Activated CD8-positive, alpha-beta memory T cell treated with anti-CD3 and anti-CD28 coated beads for 1 hour (primary cell): ENCODE results near the gene GRAMD2B.
"Not testable (repeated sequence)": the region's sequence is repeated elsewhere in the genome, so short reads cannot be mapped to it uniquely, and the experiment has no call there.

ENCODE experiments used
- DNase-seq, 2 donors: peaks; one replicate each; pipeline ENCODE4 v3.0.0-alpha.2; 2020; ENCODE audit warnings: low read depth in 1 of 2; ENCODE audit errors: extremely low read depth in 1 of 2

Gene GRAMD2B

GRCh38 chr5:126403876-126404275, 19.3 kb upstream of the GRAMD2B start:
- no peak for DNase-seq

- DNase-seq = no peak
These were observed 12.6 kb upstream of the GRAMD2B start for GRCh38 chr5:126410623-126411022.

GRCh38 chr5:126413856-126414255, 9.4 kb upstream of the GRAMD2B start:
- no peak for DNase-seq

DNA sequence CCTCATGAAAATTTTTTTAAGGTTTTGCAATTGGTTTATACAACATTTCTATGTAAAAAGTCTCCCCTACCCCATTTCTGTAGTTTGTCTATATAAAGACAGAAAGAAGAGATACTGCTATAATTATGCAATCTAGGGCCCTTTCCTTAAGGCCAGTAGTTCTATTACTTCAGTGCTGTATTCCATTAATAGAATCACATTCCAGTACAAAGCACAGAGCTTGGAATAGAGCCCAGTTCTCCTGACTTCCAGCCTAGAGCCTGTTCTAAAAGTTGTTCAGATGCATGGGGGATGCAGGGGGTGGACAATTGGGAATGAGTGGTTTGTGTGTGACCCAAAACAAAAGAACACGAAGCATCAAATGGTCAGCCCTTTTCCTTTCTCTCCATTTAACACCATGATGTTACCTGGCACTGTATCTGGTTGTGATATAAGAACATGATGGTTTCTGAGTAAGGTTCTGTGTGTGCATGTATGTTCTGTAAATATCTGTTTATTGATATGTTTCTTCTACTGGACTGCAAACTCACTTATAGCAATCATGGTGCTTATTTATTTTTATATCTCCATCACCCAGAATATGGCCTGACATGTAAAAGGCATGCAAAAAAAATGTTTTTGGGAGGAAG, 8.2 kb upstream of the GRAMD2B start:
- DNase-seq = no peak

DNA sequence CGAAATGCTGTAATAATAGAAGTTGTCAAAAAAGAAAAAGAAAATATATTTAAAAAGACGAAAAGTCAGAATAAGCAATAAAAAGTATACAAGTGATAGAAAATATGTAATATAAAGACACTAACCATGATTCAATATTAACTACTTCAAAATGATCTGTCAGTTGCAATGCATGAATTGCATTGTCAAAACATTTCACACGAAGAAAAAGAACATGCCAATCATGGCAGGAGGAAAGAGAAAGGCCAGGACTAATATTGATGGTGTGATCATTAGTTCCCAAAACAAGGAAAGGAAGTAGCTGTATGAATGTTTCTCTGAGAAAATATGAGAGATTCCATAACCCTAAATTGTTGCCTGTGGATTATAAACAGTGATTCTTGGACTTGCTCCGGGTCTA, 7.4 kb upstream of the GRAMD2B start:
- DNase-seq = no peak

DNA sequence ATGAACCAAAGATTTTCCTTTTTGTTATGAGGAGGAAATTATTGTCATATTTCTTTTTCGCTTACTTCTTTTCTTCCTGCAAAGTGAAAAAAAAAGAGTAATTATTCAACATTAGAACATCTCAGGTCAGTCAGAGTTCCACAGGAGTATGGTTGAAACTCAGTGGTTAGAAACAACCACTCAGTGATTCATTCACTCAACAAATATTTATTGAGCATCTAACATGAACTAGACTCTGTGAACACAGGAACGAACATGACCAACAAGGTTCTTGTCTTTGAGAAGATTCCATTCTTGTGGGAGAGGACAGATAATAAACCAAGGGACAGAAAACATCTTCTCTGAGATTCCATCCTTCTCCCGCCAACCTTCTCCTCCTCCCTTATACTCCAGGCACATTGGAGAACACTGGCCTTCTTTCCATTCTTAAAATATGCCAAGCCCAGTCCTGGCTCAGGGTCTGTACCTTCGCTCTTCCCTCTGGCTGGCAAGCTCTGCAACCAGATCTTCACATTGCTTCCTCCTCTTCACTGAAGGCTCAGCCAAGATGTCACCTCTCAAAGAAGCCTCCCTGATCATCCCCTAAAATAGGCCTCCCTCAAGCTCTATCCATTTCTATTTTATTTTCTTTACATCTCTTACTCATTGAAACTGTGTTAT, 6.8 kb upstream of the GRAMD2B start:
- DNase-seq = no peak

GRCh38 chr5:126417178-126417577, 6.0 kb upstream of the GRAMD2B start:
- no peak for DNase-seq

- no peak for DNase-seq
These were observed 4.1 kb upstream of the GRAMD2B start for GRCh38 chr5:126419102-126419501.

GRCh38 chr5:126428421-126428820, 5.2 kb downstream of the GRAMD2B start:
- no peak for DNase-seq

DNA sequence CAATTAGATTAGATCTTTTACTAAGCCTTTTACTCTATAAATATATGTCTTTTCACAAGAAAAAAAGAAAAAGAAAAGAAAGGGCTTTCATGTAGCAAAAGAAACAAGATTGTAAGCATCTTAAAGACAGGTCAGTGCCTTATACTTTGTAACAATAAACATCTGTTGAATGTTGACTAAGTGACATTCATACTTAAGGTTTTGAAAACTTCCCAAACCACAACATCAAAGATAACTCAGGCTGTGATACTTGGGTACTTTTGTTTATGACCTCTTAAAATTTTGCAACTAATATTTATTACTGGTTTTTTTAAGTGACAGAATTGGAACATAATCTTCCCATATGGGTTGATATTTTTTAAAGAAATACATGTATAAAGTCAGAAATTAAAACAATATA, 7.4 kb downstream of the GRAMD2B start:
- no peak for DNase-seq

GRCh38 chr5:126433701-126434100, 10.5 kb downstream of the GRAMD2B start:
- no peak for DNase-seq

DNA sequence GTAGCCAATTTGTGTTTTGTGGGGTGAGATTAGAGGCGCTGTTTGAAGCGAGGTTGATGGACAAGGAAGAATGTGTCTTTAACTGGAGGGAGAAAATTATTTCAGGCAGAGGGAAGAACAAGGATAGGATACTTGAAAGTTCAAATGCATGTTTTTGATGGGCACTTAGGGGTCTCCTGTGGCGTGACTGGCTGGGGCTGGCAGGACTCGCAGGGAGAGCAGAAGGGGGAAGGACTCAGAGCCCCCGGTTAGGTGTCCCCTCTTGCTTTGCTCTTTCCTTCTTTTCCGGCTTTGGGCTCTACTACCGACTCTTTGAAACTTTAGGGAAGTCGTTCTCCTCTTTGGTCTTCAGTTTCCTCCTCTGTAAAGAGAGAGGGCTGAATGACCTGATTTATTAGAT, 12.1 kb downstream of the GRAMD2B start:
- DNase-seq = no peak

- DNase-seq = no peak
These were observed 12.5 kb downstream of the GRAMD2B start for GRCh38 chr5:126435714-126436113.

DNA sequence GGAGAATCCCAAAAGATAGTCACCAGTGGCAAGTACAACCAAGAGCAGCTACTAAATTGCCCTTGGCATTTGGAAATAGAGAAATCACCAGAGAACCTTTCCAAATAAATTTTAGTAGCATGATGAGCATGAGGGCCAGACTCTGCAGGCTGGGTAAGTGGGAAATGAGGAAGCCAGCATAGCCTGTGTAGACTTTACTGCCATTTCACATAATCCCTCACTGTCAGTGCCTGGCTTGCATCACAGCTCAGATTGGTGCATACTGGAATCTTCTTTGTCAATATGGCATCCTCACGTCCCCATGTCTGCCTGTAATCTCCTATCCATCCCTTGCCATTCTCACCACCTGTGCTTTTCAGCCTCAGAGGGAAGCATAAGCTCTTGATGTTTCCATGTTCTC, 14.5 kb downstream of the GRAMD2B start:
- no peak for DNase-seq

GRCh38 chr5:126438267-126438666, 15.1 kb downstream of the GRAMD2B start:
- DNase-seq = no peak

GRCh38 chr5:126438868-126439267, 15.7 kb downstream of the GRAMD2B start:
- DNase-seq = no peak

DNA sequence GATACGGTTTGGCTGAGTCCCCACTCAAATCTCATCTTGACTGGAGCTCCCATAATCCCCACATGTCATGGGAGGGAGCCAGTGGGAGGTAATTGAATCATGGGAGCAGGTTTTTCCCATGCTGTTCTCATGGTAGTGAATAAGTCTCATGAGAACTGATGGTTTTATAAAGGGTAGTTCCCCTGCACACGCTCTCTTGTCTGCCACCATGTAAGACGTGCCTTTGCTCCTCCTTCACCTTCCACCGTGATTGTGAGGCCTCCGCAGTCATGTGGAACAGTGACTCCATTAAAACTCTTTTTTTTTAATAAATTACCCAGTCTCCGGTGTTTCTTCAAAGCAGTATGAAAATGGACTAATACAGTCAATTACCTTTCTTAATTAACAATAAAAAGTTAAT, 16.5 kb downstream of the GRAMD2B start:
- DNase-seq = not testable (repeated sequence)

GRCh38 chr5:126441230-126441629, 18.0 kb downstream of the GRAMD2B start:
- DNase-seq = no peak

DNA sequence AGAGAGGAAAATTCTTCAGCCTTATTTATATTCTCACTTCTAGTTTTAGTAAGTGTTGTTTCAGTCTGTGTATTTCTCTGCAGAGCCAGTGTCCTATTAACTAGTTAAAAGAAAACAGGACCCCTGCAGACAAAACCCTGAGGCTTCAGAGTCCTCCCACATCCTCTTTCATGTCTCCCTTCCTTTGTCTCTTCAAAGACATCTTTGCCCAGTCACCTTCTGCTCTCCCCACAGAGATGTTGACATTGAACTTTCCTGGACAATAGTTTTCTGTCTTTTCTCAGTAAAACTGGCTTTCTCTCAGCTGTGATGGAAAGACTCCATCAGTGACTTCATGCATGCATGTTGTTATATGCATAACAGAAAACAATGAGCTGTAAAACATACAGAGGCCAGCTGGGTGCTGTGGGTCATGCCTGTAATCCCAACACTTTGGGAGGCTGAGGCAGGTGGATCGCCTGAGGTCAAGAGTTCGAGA, 20.2 kb downstream of the GRAMD2B start:
- DNase-seq = no peak

DNA sequence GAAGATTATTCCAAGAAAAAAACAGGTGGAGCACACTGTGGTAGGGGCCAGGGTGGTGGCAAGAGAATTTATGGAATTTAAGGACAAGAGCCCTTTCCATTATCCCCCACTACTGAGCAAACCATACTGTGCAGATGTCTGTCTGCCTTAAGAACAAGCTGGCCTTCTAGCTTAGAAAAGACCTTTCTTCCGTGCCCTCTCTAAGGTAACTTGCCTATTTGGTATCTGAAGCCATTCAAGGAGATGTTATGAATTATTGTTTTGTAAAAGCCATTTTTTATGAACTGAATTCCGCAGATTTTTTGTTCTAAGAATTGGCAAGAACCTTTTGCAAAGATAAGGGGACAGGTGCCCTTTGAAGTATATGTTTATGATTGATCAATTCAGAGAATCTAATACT, 20.9 kb downstream of the GRAMD2B start:
- no peak for DNase-seq

- no peak for DNase-seq
These were observed 22.4 kb downstream of the GRAMD2B start for GRCh38 chr5:126445502-126446174.
